ENCODE results near the gene INO80B.

DNA sequence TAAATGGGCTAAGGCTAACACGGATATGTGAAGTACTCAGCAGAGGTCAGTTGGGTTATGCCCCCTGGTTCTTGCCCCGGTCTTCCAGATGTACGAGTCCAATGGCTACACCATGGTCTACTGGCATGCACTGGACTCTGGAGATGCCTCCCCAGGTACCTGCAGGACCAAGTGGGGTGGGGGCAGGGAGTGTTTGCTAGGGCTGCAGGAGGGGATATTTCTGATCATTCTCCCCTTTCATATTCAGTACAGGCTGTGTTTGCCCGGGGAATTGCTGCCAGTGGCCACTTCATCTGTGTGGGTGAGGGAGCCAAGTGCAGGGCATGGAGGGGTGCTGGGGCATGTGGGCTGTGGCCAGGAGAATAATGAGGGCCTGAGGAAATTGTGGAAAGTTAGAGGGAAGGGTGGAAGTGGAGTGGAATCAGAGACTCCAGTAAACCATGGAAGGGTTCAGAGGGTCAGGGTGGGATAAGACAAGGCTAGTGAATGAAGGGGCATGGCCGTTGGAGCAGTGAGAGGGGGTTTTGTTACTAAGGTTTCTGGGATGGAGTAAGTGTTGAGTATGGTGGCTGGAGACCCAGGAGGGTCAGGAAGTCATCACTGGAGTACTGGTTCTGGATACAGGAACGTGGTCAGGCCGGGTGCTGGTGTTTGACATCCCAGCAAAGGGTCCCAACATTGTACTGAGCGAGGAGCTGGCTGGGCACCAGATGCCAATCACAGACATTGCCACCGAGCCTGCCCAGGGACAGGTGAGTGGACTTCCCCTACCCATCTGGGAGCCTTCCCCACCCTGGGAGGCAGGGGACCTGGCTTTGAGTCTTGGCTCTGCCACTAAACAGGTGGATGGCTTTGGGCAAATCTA, 31.4 kb upstream of the INO80B start:
- TF ChIP-seq CTCF (IDR thresholded peaks at IDR 0.05; ENCODE audit: poor library complexity, severe bottlenecking), result no peak
- TF ChIP-seq EP300 (conservative IDR thresholded peaks at IDR 0.05; ENCODE audit: poor library complexity, severe bottlenecking), result no peak
- TF ChIP-seq EZH2 (IDR thresholded peaks at IDR 0.05; ENCODE audit: borderline replicate concordance, insufficient read depth, low read length, poor library complexity, severe bottlenecking), result no peak
- TF ChIP-seq POLR2AphosphoS5 (IDR thresholded peaks at IDR 0.05), result no peak
- TF ChIP-seq SMC3 (conservative IDR thresholded peaks at IDR 0.05; ENCODE audit: poor library complexity), result no peak

Data from neural cell (in vitro differentiated cells).